ENCODE measurements around the gene DPYSL3.

Gene DPYSL3

GRCh38 chr5:147510885-147511284 is 1.0 kb upstream of the DPYSL3 start:
- no peak for TF ChIP-seq CTCF (IDR thresholded peaks at IDR 0.05; ENCODE audit: insufficient read depth, low read length, poor library complexity, severe bottlenecking)
- Histone ChIP-seq H3K4me3 (replicated peaks; ENCODE audit: low read depth, low read length) (no peak overlapping the region), H3K36me3 (ENCODE audit: control insufficient read depth, insufficient read depth, low read length) (no peaks in the 10 kb centered on the region), H3K27me3 (replicated peaks; ENCODE audit: control insufficient read depth, insufficient read depth, low read length) (peaks cover 2% of the 10 kb centered on the region)
- no peak for DNase-seq (ENCODE audit: extremely low read depth, insufficient read length)

GRCh38 chr5:147509041-147509709 is 693 bp downstream of the DPYSL3 start:
- no peak for TF ChIP-seq CTCF (IDR thresholded peaks at IDR 0.05; ENCODE audit: insufficient read depth, low read length, poor library complexity, severe bottlenecking)
- peak; percentile 7 for DNase-seq (ENCODE audit: extremely low read depth, insufficient read length)
- no peaks in the 10 kb centered on the region for H3K36me3 ChIP-seq (ENCODE audit: control insufficient read depth, insufficient read depth, low read length)
- peaks cover 2% of the 10 kb centered on the region for H3K27me3 ChIP-seq (replicated peaks; ENCODE audit: control insufficient read depth, insufficient read depth, low read length)
- H3K4me3 ChIP-seq (replicated peaks; ENCODE audit: low read depth, low read length), result no peak overlapping the region

GRCh38 chr5:147508711-147509040 is 1.2 kb downstream of the DPYSL3 start:
- DNase-seq (ENCODE audit: extremely low read depth, insufficient read length), result no peak
- H3K4me3 ChIP-seq (replicated peaks; ENCODE audit: low read depth, low read length), result no peak overlapping the region
- no peaks in the 10 kb centered on the region for H3K36me3 ChIP-seq (ENCODE audit: control insufficient read depth, insufficient read depth, low read length)
- no peak for TF ChIP-seq CTCF (IDR thresholded peaks at IDR 0.05; ENCODE audit: insufficient read depth, low read length, poor library complexity, severe bottlenecking)
- peaks cover 2% of the 10 kb centered on the region for H3K27me3 ChIP-seq (replicated peaks; ENCODE audit: control insufficient read depth, insufficient read depth, low read length)

- H3K36me3 ChIP-seq (ENCODE audit: control insufficient read depth, insufficient read depth, low read length), result no peaks in the 10 kb centered on the region
- H3K27me3 ChIP-seq (replicated peaks; ENCODE audit: control insufficient read depth, insufficient read depth, low read length), result peaks cover 2% of the 10 kb centered on the region
- no peak for TF ChIP-seq CTCF (IDR thresholded peaks at IDR 0.05; ENCODE audit: insufficient read depth, low read length, poor library complexity, severe bottlenecking)
- no peak for DNase-seq (ENCODE audit: extremely low read depth, insufficient read length)
- no peak overlapping the region for H3K4me3 ChIP-seq (replicated peaks; ENCODE audit: low read depth, low read length)
These were observed 2.3 kb downstream of the DPYSL3 start for GRCh38 chr5:147507480-147508126.

GRCh38 chr5:147504535-147504934 is 5.3 kb downstream of the DPYSL3 start:
- H3K27me3 ChIP-seq (replicated peaks; ENCODE audit: control insufficient read depth, insufficient read depth, low read length), result no peaks in the 10 kb centered on the region; the same call in 1 of the 2 replicates
- no peak for DNase-seq (ENCODE audit: extremely low read depth, insufficient read length)
- no peak for TF ChIP-seq CTCF (IDR thresholded peaks at IDR 0.05; ENCODE audit: insufficient read depth, low read length, poor library complexity, severe bottlenecking)
- no peaks in the 10 kb centered on the region for H3K36me3 ChIP-seq (ENCODE audit: control insufficient read depth, insufficient read depth, low read length)
- H3K4me3 ChIP-seq (replicated peaks; ENCODE audit: low read depth, low read length), result no peak overlapping the region
